IPS-NIHi11 (cell line): Measurements from ENCODE around the gene LSM5.

Source experiments
- DNase-seq: peaks from one replicate; pipeline ENCODE4 v3.0.0; 2012; ENCODE audit warnings: mixed read lengths, low spot score

The LSM5 gene

GRCh38 chr7:32462451-32462850 lies 27.7 kb downstream of the LSM5 start:
- no peak for DNase-seq

- no peak for DNase-seq
Observed at GRCh38 chr7:32461484-32461883, 28.7 kb downstream of the LSM5 start.

- no peak for DNase-seq
Observed at GRCh38 chr7:32459788-32460187, 30.4 kb downstream of the LSM5 start.

DNA sequence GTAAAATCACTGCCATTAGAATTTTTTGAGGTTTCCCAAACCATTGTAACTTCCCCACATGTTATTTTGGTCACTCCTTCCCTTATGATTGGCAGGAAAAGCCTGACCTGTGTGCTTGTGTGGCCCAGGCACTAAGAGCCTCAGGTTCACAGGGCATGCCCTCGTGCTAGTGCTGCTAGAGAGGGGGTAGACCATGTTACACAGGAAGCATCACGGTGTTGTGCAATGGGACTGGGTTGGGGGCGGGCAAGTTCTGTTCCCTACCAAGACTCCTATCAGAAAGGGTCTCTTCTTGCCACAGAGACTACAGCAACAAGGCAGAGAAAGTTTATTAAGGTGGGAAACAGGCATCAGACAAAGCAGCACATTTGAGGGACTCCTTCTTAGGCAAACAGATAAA lies 32.2 kb downstream of the LSM5 start:
- no peak for DNase-seq

DNA sequence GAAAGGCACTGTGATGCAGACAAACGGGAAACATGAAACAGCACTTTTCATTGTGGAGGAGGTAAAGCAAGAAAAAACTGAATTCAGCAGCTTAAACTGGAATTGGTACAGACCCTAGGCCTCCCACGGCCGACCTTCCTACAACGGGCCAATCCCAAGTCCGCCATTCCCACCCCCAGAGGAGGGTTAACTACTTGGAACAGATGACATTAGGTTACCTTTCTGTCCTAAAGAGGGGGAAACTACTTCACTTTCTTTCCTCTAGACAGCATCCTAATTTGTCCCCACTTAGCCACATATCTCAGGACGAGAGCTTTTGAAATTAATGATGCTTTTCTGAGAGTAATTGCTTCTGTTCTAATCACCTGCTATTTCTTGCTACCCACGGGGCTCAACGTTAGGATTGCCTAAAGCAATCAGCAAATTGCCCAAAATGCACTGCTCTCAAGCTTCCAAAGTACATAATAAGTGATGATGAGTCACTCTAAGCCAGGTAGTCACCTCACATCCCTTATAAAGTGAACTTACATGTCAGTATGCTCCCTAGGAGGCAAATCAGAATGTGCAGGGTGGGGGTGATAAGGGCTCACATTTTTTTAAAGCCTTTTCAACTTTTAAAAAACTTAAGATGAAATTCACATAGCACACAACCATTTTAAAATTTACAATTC lies 36.7 kb downstream of the LSM5 start:
- DNase-seq: no peak

GRCh38 chr7:32447218-32447617 lies 43.0 kb downstream of the LSM5 start:
- DNase-seq: no peak

GRCh38 chr7:32436146-32436928 lies 53.8 kb downstream of the LSM5 start:
- DNase-seq: no peak
